Measurements from ENCODE around the gene ID3. TPM values are rescaled to one million over a fixed set of nuclear protein-coding genes. Genes with fewer than 3 reads are reported as not detected.

ID3 gene
- total RNA-seq, 6 experiments from 2014 or later: 560 to 690 (median 604) TPM

DNA sequence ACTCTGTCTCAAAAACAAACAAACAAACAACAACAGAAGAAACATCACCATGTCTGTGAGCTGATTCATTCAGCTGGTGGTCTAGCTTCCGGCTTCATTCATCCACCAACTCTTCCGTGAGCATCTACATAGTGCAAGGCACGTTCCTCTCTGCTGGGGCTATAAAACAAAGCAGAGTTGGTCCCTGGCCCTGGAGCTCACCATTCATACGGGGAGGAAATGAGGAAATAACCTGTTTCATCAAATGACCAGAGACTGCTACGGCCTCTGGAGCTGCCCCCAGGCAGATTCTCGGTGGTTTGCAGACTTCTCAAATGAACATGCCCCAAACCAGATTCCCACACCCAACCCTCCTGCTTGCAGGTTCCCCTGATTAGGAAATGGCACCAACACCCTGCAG lies 41.0 kb upstream of the ID3 start:
- H3K36me3 Mint-ChIP-seq (ENCODE audit: low read depth): no peaks in the 10 kb centered on the region
- H3K27me3 Mint-ChIP-seq (ENCODE audit: insufficient read depth): peaks cover 3% of the 10 kb centered on the region; the same call in 1 of the 2 replicates
- H3K27ac Mint-ChIP-seq: no peak overlapping the region
- H3K4me1 Mint-ChIP-seq (ENCODE audit: low read depth): peaks cover 13% of the 10 kb centered on the region
- DNase-seq: no peak
- TF ChIP-seq, protein P1, sequence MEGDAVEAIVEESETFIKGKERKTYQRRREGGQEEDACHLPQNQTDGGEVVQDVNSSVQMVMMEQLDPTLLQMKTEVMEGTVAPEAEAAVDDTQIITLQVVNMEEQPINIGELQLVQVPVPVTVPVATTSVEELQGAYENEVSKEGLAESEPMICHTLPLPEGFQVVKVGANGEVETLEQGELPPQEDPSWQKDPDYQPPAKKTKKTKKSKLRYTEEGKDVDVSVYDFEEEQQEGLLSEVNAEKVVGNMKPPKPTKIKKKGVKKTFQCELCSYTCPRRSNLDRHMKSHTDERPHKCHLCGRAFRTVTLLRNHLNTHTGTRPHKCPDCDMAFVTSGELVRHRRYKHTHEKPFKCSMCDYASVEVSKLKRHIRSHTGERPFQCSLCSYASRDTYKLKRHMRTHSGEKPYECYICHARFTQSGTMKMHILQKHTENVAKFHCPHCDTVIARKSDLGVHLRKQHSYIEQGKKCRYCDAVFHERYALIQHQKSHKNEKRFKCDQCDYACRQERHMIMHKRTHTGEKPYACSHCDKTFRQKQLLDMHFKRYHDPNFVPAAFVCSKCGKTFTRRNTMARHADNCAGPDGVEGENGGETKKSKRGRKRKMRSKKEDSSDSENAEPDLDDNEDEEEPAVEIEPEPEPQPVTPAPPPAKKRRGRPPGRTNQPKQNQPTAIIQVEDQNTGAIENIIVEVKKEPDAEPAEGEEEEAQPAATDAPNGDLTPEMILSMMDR (IDR thresholded peaks at IDR 0.05): no peak
- H3K4me3 Mint-ChIP-seq: no peak overlapping the region
- H3K9me3 Mint-ChIP-seq: no peaks in the 10 kb centered on the region

DNA sequence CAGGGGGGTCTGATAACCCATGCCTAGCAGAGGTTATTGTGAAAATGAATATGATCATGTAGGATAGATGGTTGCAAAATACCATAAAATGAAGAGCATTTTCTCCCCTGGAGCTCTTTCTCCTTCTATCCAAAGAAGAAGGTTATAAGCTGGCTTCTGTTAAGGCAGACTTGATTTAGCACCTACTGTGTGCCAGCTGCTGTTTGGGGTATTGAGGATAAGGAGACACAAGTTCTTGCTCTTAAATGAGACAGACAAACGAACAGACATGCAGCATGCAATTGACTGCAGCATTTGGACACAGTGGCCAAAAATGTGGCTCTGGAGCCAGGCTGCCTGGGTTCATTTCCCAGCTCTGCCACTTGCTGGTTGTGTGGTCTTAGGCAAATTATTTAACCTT lies 39.8 kb upstream of the ID3 start:
- no peaks in the 10 kb centered on the region for H3K9me3 Mint-ChIP-seq
- peaks cover 1% of the 10 kb centered on the region; the same call in 1 of the 2 replicates for H3K27me3 Mint-ChIP-seq (ENCODE audit: insufficient read depth)
- H3K4me3 Mint-ChIP-seq: no peak overlapping the region
- no peaks in the 10 kb centered on the region for H3K36me3 Mint-ChIP-seq (ENCODE audit: low read depth)
- DNase-seq: no peak
- TF ChIP-seq, protein P1 (IDR thresholded peaks at IDR 0.05): no peak
- peaks cover 18% of the 10 kb centered on the region for H3K4me1 Mint-ChIP-seq (ENCODE audit: low read depth)
- H3K27ac Mint-ChIP-seq: no peak overlapping the region

DNA sequence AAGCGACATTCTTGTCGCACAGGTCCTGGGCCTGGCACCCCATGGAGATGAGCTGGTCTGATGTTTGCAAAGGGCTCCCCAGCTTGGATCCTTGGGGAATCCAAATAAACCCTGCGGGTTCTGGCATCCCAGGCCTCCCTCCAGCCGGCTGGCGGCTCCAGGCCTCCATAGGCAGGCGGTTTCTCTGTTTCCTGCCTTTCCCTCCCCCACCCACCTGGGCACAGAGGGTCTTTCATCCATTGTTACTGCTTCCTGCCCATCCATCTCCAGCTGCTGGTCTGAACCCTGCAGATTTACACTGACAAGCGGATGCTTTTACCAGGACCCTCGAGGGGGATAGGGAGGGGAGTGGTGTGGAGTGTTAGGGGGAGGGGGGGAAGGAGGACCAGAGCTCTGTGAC lies 39.1 kb upstream of the ID3 start:
- H3K9me3 Mint-ChIP-seq: no peaks in the 10 kb centered on the region
- peaks cover 18% of the 10 kb centered on the region for H3K4me1 Mint-ChIP-seq (ENCODE audit: low read depth)
- H3K4me3 Mint-ChIP-seq: no peak overlapping the region
- H3K36me3 Mint-ChIP-seq (ENCODE audit: low read depth): no peaks in the 10 kb centered on the region
- no peak for DNase-seq
- TF ChIP-seq, protein P1 (IDR thresholded peaks at IDR 0.05): no peak
- no peak overlapping the region for H3K27ac Mint-ChIP-seq
- H3K27me3 Mint-ChIP-seq (ENCODE audit: insufficient read depth): peaks cover 1% of the 10 kb centered on the region; the same call in 1 of the 2 replicates

DNA sequence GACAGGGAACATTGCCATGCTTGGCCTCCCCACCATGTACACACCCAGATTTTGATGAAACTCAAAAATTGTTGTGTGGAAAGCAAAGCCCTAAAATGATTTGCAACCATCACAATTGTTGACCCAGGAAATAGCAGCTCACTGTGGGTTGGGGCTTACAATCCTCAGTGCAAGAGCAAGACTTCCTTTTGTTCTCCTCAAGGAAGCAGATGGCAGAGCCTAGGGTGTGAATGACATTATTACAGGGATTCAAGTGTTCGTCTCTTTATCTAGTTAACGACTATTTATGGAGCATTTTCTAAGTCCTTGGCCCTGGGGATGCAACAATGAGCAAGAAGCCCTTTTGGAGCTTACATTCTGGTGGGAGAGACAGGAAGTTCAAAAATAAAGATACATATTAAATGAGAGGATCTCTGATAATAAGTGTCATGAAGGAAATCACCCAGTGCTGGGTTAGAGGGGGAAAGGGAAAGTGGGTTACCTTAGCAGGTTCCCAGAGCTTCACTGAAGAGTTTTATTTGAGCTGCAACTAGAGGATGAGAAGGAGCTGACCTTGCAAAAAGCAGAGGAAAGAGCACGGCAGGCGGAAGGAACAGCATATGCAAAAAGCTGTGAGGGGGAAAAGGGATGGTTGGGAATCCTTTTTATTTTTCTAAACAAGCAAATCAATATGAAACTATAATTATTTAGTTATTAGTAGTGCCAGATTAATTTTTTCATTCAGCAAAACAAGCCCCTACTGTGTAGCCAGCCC lies 38.5 kb upstream of the ID3 start:
- Mint-ChIP-seq H3K27me3 (ENCODE audit: insufficient read depth) (peaks cover 1% of the 10 kb centered on the region; the same call in 1 of the 2 replicates), H3K9me3 (no peaks in the 10 kb centered on the region), H3K36me3 (ENCODE audit: low read depth) (no peaks in the 10 kb centered on the region; the same call in 1 of the 2 replicates), H3K4me1 (ENCODE audit: low read depth) (peaks cover 22% of the 10 kb centered on the region), H3K4me3 (no peak overlapping the region), H3K27ac (no peak overlapping the region; the same call in 1 of the 2 replicates)
- TF ChIP-seq, protein P1 (IDR thresholded peaks at IDR 0.05): no peak
- no peak for DNase-seq

DNA sequence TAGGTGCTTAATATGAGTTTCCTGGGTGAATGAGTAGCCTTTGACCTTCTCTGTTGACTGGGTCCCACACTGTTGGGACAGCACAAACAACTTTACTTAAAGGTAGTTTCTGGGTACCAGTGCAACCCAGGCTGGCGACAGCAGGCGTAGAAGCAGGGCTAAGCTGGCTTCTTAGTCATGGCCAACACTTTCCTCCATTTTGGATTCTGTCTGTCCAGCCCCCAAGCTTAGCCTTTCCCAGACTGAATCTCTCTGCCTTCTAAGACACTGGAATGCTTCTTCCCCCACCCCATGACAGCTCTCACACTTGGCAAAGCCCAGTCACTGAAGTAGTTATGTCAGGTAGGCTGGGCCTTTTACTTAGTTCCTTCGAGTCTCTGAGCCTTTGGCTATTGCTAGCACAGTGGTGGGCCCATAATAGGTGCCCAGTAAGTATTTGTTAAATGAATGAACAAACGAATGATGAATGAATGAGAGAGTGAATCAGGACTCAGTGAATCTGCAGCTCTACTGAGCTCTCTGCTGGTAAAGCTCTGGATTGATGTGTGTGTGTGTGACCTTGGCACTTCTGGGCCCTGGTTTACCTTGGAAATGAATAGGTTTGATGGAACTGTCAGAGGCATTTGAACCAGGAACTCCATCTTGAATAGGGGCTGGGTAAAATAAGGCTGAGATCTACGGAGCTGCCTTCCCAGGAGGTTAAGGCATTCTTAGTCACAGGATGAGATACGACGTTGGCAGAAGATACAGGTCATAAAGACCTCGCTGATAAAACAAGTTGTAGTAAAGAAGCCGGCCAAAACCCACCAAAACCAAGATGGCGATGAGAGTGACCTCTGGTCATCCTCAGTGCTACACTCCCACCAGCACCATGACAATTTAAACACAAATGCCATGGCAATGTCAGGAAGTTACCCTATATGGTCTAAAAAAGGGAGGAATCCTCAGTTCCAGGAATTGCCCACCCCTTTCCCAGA lies 37.4 kb upstream of the ID3 start:
- Mint-ChIP-seq H3K4me3 (no peak overlapping the region), H3K36me3 (ENCODE audit: low read depth) (no peaks in the 10 kb centered on the region; the same call in 1 of the 2 replicates), H3K27me3 (ENCODE audit: insufficient read depth) (peaks cover 1% of the 10 kb centered on the region), H3K9me3 (no peaks in the 10 kb centered on the region), H3K27ac (no peak overlapping the region), H3K4me1 (ENCODE audit: low read depth) (peaks cover 31% of the 10 kb centered on the region)
- TF ChIP-seq, protein P1 (IDR thresholded peaks at IDR 0.05): no peak
- DNase-seq: no peak

All from HFFc6 (cell line).